GM19099 (cell line): ENCODE results near the gene CYB561.

ENCODE experiments used
- POLR2A ChIP-seq: IDR thresholded peaks from 3 replicates; pipeline ENCODE4 v1.6.1; 2011; ENCODE audit warnings: low read depth; ENCODE audit not compliant: insufficient read length; ENCODE audit errors: extremely low read depth

Gene CYB561

DNA sequence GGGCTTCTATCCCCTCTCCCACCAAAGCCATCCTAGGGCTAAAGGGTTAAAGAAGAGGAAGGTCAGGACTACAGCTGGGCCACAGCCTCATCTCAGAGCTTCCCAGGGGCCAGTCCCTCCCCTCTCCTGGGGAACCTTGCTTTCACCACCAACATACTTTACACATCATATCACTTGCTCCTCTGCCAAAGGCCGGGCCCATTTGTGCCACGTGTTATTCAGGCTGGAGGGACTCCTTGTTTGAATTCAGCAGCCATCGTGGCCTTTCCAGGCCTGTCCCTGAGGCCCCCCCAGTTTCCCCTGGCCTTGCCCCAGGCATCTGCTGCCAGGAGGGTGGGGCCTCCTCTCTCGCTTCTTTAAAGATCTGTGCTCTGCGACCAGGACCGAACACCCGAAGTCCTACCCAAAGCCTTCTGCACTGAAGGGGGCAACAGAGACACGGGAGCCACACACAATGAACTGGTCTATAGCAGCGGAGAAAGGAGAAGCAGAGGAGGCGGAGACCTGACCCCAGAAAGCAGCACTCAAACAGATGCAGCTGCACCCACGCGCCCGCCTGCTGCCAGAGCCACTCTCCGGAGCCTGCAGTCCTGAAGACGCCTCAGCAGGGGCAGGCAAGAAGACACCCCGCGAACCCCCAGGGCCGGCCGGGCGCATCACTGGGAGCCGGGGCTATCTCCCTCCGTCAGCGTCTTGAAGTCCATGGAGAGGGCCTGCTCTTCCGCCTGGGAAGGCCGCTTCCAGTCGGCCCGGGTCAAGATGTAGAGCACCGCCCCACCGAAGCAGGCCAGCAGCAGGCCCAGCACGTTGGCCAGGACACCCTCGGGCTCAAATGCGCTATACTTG, 12.1 kb downstream of the CYB561 start:
- TF ChIP-seq POLR2A: no peak

DNA sequence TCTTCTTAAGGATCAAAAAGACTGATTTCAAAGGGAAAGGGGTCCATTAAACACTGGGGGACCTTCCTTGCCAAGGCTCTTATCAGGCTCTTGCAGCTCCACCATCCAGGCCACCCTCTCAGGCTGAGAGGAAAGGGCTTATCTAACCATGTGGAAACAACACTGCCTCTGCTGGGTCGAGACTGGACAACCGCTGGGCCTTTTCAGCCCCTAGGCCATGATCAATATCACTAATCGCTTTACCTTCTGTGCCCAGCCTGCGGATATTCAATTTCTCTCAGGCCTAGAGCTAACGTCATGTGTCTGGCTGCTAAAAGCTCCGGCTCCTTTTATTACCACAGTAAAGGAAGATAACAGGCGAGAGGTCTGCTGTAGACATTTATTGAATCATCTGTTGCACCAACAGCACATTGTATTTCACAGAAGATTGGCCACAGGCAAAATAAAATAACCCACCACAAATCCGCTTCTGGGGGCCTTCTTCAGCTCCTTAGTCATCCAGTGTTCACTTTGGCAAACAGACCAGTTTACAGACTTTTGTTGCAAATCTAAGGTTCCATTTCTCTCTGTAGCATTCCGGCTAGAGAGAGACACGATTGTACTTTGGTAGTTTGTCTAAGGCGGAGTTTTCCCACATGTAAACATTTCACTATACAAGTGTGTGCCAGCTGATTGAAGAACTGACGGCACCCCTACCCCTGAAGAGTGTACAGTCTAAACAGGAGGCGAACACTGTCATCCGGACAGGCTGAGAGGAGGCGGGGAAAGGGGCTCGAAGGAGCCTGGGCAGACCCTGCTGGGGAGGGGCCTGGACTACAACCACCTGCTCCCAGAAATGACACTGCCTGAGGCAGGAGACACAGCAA, 13.9 kb downstream of the CYB561 start:
- no peak for TF ChIP-seq POLR2A

DNA sequence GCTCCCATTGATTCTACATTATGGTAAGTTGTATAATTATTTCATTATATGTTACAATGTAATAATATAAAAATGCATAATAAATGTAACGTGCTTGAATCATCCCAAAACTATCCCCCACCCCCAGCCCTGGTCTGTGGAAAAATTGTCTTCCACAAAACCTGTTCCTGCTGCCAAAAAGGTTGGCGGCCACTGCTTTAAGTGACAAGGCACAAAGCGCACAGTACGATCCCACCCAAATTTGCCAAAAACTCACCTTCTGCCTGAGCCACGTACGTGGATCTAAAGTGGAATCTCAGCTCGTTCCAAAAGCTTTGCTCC, 14.5 kb downstream of the CYB561 start:
- no peak for TF ChIP-seq POLR2A

DNA sequence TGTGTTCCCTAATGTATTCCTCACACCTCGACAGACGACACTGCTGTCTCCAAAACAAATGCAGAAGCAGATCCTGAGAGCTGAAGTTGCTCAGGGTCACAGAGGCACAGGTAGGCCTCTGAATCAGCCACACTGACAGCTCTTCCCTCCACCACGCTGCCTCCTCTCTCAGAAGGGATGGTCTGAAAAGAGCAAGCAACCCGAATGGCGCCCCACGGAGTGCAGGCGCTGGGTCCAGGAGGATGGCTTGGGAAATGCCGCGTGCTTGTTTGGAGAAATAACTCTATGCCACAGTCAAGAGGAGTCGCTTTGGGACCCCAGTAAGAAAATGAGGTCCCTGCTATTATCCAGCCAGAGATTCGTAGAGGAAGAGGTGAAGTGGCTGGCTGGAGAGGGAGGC, 15.9 kb downstream of the CYB561 start:
- TF ChIP-seq POLR2A: no peak

DNA sequence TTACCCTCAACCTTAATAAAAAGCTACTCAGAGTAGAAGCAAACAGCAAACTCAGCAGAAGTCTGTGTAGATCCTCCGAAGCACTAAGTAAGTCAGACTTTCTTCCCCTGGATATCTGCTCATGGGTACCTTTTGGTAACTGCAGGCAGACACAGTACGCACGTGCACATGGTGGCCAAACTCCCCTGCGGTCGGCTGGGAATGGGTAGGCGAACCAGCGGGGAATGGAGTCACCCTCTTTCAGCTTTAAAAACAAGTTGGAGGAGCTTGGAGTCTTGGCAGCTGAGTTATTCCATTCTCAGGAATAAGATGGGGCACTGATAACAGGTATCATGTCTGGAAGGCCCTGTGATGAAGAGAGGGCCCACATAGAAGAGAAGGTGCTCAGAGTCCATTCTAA, 16.3 kb downstream of the CYB561 start:
- TF ChIP-seq POLR2A: no peak

DNA sequence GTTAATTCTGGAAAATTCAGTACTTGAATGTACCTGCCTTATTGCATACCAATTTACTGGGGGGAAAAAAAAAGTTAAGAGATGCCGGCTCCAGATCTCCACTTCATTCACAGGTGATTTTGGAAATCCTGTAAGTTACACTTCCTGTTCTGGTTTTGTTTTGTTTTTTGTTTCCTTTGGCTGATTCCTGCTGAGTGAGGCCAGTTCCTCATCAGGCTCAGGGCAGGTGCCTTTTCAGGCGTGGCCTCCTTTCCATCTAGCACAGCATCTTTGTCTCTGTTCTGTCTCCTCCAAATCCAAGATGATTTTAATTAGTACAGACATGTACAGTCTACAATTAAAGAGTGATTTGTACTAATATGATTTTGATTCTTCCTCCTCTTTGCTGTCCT, 19.2 kb downstream of the CYB561 start:
- TF ChIP-seq POLR2A: no peak

DNA sequence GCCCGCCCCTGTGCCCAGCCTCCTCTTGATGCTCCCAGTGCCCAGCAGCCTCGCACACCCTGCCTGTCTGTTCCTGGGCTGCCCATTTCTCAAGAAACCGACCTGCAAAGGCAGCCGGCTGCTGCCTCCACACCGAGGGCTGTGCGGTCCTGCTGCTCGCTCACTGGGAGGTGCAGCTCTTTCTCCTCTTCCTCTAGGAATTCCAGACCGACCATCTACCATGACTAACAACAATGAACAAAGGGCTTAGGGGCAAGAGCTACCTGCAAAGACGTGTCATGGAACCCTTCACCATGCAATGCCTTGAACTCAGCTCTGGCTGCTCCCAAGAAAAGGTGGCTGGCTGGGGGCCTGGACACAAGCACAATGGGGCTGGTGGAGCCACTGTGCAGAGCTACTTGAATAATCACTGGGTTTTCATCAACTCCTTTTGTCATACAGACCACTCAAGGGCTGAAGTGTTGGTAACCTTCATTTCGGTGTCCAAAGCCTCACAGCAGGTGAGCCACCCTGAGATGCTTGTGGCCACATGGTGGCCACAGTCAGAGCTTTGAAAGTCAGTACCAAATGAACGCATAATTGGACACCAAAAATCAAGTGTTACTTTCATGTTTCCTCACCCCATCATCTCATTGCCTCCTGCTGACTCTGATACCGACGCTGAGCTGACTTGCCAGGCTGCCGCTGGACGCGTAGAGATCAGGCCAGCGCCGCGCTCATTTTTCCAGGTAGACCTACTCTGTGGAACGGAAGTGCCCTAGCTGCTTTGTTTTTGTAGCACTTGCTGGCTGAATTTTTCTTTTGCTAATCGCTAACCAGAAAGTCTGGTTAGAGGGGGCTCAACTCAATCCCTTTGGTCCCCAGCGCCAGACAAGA, 19.8 kb downstream of the CYB561 start:
- no peak for TF ChIP-seq POLR2A

DNA sequence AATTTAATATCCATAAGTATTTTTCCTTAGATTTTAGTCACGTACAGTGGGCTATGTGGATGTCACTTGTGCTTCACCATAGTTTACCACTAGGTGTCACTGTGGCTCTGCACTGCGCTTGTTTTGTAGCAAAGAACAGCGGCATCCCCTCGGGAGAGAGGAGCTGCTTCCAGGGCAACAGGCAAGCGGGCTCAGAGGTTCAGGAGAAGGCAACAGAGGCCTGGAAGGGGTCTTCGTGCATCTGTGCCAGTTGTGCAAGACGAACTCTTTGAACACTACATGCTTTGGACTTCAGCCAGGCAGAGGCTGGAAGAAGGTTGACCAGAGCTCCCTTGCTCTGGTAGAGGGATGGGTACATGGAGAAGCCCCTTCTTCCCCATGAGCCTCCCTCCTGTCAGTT, 20.6 kb downstream of the CYB561 start:
- TF ChIP-seq POLR2A: no peak

DNA sequence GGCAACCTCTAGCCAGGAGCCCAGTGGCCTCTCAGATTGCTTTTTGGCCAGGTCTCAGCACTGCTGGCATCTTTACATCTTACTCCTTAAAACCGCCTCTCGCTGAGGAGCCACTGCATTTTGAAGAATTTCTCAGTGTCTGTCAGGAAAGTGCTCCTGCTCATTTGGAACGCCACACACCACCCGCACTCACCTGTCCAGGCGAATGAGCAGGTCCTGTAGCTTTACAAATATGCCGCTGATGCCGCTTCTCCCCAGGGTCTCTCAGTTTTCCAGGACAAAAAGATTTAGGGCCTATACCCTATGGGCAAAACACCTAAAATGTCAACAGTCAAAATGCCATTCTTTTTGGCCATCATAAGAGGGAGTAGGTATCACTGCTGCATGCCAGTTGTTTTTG, 22.1 kb downstream of the CYB561 start:
- no peak for TF ChIP-seq POLR2A

DNA sequence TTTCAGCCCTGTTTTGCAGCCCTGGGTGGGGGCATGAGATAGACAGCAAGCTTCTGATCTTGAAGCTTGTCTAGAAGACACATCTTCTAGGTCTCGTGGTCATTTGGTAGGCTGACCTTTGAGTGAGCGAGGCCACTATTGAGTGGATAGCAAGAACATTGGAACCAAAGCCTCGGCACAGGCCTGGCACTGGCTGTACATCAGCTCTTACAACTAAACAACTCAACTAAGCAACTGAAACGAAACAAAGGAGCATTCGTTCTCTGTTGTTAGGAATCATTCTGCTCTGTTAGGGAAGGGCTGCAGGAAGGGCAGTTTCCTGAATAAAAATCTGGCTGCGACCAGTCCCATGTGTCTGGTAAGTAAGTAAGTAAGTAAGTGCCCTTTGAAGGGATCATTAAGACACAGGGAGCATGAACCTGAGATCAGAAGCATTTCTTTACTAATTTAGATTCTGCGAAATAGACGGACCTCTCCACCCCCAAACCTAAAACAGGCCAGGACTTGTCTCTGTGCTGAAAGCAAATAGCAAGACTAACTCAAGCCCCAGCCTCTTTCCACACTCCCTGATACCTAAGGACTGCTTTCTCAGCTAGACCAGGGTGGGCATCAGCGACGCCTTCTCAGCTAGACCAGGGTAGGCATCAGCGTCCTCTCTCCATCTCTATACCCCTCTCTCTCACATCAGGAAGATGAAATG, 22.7 kb downstream of the CYB561 start:
- TF ChIP-seq POLR2A: no peak

DNA sequence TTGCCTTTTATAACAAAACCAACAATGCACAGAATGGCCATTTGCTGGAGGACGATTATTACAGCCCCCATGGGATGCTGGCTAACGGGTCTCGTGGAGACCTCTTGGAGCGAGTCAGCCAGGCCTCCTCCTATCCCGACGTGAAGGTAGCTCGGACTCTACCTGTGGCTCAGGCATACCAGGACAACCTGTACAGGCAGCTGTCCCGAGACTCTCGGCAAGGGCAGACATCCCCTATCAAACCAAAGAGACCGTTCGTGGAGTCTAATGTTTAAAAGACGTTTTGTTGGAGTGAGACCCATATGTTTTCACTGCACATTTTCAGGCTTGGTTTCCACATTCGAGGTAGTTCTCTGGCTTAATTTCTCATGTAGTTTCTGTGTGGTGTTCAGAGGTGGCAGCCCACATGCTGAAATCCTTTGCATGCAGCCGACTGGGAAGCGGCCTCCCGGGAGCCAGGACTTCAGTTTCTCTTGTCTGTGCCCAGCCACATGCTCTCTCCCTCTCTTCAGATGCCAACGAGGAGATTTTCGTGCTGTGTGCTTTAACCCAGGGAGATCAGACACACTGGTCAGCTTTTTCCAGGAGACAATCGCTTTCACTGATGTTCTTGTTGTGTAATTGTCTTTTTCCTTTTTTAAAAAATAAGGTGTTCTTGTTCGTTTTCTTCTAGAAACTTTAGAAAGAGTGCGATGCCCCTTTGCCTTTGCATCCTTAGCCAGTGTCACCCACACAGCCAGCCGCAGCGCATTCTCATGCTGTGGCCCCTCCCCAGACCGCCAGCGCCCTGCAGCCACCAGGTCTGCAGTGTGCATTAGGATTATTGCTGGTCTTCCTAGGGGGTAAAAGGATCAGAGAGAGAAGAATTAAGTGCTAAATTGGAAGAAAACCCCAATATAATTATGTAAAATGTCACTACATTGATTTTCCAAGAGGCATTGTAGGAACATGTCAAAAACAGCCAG, 24.1 kb downstream of the CYB561 start:
- TF ChIP-seq POLR2A: no peak

DNA sequence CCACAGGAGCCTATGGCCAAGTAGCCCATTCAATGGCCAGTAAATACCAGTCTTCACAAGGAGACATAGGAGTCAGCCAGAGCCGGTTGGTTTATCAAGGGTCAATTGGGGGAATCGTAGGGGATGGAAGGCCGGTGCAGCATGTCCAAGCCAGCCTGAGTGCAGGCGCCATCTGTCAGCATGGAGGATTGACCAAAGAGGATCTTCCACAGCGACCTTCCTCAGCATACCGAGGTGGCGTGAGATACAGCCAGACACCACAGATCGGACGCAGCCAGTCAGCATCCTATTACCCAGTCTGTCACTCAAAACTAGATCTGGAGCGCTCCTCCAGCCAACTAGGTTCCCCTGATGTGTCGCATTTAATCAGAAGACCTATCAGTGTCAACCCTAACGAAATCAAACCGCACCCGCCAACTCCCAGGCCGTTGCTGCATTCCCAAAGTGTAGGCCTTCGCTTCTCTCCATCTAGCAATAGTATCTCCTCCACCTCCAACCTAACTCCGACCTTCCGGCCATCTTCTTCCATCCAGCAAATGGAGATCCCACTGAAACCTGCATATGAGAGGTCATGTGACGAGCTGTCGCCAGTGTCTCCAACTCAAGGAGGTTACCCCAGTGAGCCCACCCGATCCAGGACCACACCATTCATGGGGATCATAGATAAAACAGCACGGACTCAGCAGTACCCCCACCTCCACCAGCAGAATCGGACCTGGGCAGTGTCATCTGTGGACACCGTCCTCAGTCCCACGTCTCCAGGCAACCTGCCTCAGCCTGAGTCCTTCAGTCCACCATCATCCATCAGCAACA, 25.0 kb downstream of the CYB561 start:
- no peak for TF ChIP-seq POLR2A

DNA sequence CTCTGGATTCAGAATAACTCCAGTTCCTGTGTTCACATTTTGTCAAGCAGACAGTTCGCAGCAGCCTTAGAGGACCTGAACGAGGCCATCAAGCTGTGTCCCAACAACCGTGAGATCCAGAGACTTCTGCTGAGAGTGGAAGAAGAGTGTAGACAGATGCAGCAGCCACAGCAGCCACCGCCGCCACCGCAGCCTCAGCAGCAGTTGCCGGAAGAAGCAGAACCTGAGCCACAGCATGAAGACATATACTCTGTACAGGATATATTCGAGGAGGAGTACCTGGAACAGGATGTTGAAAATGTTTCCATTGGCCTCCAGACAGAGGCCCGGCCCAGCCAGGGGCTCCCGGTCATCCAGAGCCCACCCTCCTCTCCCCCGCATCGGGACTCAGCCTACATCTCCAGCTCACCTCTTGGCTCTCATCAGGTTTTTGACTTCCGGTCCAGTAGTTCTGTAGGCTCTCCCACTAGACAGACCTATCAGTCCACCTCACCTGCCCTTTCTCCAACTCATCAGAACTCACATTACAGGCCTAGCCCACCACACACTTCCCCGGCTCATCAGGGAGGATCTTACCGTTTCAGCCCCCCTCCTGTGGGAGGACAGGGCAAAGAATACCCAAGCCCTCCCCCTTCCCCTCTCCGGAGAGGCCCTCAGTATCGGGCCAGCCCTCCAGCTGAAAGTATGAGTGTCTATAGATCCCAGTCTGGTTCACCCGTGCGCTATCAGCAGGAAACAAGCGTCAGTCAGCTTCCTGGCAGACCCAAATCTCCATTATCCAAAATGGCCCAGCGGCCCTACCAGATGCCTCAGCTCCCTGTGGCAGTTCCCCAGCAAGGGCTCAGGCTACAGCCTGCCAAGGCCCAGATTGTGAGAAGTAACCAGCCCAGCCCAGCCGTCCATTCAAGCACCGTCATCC, 25.9 kb downstream of the CYB561 start:
- no peak for TF ChIP-seq POLR2A
